ENCODE measurements around the gene AURKAIP1.

AURKAIP1 gene

DNA sequence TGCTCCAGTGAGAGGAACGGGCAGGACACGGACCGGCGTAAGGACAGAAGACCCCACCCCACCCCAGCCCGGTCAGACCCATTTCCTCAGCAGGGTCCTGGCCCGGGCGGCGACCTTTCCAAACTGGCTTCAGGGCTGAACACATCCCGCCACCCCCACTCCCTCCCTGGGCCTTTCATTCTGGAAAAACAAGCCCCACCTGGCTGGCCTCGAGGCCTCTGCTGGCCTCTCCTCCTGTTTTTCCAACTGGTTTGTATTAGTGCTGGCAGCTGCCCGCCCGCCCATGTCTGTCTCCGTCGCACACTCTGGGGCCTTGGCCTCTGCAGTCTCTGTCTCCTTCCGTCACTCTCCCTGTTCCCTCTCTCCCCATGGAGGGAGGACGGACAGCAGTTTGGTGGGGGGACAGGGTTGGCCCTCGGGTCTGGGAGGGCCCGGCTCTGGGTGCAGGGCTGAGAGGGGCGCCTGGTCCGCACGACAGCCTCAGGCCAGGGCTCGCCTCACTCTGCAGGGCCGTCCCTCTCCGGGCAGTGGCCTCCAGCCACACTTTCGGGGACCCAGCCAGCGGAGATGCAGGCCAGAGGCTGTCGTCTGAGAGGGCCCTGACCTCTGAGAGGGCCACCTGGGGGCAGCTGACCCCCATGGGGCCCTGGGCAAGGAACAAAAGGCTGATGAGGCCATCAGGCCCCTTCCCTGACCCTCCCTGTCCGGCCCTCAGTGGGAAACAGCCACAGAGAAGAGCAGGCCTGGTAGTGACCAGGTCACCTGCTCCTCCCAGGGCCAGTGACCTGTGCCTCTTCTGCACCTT, 15.1 kb downstream of the AURKAIP1 start:
- no peak for DNase-seq

DNA sequence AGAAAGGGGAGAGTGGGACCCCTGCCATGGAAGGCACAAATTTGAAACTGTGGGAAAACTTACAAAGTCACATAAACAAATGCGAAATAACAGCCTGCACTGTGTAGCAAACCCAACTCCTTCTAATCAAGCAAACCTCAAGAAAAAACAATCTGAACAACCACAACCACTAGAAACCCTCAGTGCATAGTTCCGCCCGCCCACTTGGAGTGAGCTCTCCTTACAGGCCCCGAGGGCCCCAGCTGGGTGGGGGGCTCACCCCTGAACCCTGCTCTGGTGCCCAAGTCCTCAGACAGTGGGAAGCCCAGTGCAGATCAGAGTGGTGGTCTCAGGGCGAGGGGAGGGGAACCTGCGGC, 15.7 kb downstream of the AURKAIP1 start:
- DNase-seq: no peak

DNA sequence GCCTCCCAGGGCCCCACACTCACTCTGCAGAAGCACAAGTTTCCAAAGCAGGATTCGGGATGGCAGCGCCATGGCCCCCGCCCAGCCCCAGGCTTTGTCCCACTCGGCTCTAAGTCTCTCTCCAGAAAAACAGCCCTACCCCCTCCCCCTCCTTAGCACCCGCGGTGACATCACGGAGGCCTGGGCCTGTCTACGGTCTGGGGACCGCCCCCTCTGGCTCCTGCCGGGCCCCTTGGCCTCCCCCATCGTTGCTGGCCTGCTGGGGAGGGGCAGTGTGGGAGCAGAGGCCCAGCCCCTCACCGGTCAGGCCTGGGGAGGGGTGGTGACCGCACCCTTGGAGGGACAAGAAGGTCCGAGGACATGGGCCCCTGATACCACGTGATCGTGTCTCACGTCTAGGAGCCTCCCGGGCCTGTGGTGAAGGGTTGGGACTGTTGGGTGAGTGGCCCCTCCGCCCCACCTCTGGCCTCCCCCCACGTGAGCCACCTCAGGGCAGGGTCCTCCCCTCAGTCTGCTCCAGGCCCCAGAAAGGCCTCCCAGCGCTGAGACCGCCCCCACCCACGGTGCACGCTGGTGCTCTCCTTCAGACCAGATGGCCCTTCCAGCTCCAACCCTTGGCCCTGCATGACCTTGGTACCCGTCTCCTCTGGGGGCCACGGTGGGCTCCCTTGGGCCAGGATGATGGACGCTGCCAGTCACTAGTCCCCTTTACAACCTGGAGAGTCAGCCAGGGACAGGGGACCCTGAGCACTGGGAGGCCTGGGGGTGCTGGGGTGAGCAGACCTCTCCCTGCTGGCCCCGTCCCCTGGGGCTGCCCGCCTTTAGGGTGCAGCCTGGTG, 16.4 kb downstream of the AURKAIP1 start, which contains the start of gene MXRA8:
Gene MXRA8, minus strand, starts transcription at position 123 of the 839 bp plus-strand sequence. Its CDS starts 51 bp downstream, at position 72.
- DNase-seq: no peak

DNA sequence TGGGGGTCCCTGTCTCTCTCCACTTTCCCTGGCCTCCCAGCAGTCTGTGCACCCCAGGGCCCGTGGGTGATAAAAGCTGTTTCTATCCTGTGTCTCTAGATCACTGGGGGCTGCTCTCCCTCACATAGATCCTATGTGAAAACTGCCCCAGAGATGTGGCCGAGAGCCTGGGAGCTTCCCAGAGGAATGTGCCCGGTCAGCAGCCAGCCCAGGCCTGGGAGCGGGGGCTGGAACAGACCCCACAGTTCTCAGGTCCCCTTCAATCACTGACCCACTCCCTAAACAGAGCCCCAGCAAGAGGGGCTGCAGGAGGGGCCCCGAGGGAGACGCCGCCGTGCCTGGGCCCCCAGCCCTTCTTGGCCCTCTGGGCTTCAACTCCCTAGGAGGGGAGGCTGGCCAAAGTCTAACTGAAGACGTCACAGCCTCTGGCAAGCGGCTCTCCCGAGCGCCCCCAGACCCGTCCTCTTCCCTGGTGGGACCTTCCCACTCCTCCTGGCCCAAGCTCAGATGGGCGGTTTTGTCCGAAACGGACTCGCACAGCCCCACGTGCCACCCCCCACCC, 17.1 kb downstream of the AURKAIP1 start:
- no peak for DNase-seq

DNA sequence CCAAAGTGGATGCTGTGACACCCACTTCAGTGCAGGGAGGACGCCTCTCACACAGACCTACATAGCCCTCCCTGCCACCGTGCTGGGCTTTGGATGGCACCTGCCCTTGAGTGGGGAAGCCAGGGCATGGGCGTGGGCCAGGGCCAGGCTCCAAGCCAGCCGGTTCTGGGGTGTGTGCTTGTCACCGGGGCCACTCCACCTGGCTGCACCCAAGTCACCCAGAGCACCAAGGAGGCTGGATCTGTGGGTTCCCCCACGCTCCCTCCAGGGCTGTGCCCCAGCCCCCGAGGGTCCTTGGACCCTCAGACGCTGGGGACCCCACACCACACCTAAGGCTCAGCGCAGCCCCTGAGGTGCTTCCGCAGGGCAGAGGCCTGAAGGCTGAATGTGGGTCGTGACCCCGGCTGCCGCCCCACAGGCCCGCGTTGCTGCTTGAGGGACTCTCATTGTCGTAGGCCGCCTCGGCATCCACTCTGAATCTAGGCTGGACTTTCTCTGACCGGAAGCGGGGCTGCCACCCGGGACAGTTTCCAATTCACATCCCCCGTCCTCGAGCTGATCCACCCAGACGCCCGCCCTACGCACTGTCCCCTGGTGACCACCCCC, 18.1 kb downstream of the AURKAIP1 start:
- no peak for DNase-seq

DNA sequence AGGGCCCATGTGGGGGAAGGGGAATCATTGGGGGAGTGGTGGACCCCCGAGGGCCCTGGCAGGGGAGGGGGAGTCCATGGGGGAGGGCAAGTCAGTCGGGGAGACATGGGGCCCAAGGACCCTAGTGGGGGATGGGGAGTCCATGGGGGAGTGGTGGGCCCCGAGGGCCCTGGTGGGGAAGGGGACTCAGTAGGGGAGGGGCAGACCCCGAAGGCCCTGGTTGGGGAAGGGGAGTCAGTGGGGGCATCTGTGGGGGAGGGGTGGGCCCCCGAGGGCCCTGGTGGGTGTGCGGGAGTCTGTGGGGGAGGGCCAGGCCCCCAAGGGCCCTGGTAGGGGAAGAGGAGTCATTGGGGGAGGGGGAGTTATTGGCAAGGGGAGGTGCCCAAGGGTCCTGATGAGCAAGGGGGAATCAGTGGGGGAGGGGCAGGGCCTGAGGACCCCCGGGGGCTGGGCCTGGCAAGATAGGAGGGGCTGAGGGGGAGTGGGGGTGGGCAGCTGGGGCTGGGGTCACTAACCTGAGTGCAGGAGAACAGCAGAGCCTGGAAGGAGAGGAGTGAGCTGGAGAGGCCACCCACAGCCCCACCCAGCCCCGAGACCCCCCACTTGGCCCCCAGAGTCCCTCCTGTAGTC, 18.7 kb downstream of the AURKAIP1 start:
- DNase-seq: no peak

DNA sequence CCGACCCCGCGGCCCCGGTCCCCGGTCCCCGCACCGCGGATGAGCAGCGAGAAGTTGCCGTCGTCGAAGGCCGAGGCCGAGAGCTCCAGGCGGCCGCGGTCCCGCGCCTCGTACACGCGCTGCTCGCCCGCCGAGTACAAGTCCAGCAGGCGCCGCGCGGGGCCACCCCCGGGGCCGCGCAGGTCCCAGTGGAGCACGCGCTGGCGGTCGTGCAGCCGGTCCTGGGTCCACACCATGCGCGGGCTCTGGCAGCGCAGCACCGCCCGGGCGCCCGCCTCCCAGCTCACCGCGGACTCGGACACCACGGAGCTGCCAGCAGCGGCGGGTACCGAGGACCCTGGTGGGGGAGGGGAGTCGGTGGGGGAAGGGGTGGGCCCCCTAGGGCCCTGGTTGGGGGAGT, 19.6 kb downstream of the AURKAIP1 start:
- DNase-seq: no peak

DNA sequence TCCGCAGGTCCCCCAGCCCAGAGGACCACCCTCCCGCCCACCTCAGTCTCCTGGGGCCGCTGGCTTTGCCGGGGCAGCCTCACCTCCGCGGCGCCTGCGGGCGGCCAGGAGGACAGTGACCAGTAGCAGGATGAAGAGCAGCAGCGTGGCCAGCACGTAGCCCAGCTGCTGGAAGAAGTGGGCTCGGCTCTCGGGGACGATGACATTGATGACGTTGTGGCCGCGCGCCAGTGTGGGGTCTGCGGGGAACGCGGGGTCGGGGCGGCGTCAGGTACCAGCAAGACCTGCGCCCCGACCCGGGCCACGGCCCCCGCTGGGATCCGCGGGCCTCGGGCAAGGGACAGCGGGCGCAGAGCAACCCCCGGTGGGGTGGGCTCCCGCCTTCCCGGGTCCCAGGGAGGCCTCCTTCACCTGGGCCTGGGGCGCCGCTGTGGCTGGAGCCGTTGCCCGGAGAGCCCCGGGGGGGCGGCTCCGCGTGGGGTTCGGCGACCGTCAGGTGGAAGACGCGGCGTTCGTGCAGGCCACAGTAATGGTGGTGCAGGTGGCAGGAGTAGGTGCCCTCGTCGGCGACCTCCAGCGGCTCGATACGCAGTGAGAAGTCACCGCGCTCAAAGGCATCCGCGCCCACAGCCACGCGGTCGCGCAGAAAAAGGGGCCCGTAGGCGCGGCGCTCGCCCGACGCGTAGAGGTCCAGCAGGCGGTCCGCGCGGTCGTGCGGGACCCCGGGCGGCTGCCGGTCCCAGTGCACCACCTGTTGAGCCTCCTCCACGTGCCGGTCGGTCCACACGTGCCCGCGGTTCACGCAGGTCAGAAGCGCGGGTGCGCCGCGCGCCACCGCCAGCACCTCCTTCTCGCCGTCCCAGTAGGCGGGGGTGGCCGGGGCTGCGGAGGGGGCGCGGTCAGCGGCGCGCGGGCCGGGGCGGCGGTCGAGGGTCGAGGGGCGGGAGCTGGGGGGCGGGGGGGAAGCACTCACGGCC, 20.4 kb downstream of the AURKAIP1 start:
- DNase-seq: no peak

DNA sequence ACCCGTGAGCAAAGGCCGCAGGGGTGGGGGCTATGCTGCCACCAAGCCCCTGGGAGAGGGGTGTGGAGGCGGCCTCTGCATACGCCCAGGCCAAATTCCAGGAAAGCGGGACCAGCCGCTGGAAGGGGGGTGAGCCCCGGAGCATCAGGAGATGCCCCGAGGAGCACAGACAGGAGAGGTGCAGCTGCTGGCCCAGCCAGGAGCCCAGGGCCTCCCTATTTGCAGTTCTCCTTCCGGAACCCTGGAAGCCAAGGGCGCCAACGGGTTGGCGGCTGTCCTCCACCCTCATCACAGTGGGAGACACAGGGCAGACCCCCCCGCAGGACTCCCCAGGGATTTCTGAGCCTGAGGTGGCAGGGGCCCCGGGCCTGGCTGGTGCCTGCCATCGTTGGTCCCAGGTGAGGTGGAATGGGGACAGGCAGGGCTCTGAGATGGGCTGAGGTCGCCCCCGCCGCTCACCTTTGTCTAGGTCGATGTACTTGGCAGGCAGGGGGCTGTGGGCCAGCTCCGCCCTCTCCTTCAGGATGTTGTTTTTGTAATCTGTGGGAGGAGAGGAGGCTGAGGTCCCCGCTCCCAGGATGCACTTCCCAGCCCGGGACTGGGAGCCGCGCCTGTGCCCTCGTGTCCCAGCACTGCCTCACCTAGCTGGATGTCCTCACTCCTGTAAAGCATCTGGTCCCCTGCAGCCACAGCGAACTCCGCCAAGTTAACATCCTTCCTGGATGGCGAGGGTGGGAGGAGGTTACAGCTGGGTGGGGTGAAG, 21.4 kb downstream of the AURKAIP1 start:
- no peak for DNase-seq

DNA sequence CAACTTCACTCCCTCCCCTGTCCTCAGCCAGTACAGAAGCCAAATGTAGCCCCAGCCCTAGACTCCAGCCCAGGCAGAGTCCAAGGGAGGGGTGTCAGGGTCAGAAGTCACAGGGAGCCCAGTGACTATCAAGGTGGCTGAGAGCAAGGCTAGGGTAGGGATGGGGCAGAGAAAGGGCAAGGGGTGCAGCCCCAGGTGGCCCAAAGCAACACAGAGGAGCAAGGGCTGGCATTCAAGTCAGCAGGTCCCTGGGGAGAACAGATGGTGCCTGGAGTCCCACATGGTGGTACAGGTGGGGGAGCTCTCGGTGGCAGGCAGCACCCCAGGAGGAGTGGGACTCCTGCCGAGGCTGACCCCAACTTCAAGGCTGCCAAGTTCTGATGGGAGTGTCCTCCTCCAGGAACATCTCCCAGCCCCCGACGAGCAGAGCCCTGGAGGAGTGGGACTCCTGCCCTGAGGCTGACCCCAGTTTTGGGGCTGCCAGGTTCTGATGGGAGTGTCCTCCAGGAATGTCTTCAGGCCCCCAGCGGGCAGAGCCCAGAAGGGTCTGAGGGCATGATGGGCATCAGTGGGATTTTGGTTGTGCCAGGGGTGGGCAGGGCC, 22.1 kb downstream of the AURKAIP1 start:
- DNase-seq: no peak

DNA sequence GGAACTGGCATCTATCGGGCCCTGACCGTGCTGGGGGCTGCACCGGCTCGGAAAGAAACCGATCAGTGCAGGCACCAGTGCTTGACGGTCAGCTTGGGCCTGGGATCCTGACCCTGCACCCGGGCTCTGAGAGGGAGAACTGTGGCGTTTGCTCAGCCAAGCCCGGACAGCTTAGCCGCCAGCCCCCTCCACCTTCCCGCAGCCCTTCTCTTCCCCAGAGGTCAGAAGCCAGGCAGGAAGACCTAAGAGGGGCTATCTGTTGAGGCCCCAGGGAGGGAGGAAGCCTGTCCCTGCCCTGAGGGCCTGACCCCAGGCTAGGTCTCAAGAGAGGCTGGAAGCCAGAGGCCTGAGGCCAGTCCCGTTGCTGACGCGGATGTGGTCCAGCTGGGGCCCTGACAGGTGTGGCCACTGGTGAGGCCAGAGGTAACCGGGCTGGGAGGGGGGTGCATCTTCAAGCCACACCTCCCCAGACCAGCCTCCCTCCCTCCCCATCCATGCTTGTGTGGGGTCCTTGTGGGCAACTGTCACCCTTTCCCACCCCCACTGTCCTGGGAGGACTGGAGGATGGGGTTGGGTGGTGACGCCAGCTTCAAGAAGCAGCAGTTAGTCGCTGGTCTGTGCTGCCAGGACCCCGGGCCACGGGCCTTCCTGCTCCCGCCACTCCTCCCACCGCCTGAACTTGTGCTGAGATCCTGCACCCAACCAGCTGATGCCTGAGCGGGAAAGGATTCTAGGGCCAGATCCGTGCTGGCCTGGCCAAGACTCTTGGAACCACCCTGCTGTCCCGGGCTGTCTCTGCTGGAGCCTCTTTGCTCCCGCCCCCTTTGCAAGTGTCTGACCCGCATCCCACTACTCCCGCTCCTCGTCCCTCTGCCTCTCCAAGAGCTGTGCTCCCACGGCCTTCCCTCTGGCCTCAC, 23.2 kb downstream of the AURKAIP1 start:
- DNase-seq: no peak

DNA sequence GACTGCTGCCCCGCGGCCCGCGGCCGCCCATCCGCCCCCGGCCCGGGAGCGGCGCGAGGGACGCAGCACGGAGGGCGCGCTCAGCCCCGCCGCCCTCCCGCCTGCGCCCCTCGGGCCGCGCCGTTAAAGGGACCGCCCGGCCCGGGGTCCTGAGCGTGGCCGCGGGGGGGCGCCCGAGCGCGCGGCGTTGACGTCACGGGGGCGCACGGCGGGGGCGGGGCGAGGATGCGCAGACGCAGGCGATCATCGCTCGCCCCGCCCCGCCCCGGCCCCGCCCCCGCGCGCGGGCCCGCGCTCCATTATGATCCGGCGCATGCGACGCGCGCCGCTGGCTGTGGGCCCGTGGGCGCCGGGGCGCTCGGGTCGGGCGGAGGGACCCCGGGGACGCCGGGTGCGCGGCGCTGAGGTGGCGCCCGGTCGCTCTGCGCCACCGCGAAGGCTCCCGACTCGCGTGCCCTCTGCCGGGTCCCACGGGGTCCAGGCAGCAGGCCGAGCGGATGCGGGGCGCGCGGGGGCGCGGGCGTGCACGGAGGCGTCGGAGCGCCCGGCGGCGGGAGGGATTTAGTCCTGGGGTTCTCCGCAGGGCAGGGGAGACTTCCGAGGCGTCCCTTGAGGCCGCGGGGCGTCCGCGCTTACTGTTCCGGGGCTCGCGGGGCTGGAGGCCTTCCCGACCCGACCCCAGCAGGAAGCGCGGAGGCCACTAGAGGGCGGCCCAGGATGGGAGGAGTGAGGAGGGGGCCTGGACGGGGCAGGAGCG, 25.6 kb downstream of the AURKAIP1 start, which contains the start of gene DVL1:
Gene DVL1, minus strand, starts transcription at position 163 of the 757 bp plus-strand sequence. CDS start 353 bp downstream, outside the sequence.
- peak; percentile 22 to 46 for DNase-seq

DNA sequence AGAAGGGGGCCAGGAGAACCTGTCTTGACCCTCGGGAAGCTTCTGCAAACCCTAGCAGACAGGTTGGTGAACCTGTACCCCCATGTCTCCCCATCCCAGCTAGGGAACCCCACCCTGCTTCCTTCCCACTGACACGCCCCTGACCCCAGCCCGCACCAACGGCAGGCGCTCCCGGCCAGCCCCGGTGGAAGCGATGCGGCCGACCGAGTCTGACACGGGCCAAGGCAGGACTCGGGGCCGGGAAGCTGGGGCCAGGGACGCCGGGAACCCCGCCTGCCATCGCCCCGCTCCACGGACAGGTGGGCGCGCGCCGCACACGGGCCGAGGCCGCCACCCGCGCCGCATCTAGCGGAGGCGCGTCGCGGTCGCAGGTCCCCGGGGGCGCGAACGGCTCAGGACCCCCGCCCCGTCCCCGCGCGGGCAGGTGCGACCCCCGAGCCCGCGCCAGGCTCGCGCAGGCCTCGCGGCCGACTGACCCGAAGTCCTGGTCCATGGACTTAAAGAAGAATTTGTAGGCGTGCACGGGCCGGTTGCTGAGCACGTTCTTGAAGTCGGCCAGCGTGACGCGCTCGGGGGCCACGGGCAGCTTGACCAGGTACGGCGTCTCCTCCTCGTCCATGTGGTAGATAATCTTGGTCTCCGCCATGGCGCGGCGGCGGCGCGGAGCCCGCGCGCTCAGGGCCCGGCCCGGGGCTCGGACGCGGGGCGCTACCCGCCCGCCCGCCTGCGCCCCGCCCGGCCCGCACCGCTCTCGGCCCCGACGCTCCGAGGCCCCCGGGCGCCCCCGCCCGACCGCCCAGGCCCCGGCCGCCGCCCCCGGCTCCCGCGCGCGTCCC, 26.4 kb downstream of the AURKAIP1 start:
- no peak for DNase-seq

DNA sequence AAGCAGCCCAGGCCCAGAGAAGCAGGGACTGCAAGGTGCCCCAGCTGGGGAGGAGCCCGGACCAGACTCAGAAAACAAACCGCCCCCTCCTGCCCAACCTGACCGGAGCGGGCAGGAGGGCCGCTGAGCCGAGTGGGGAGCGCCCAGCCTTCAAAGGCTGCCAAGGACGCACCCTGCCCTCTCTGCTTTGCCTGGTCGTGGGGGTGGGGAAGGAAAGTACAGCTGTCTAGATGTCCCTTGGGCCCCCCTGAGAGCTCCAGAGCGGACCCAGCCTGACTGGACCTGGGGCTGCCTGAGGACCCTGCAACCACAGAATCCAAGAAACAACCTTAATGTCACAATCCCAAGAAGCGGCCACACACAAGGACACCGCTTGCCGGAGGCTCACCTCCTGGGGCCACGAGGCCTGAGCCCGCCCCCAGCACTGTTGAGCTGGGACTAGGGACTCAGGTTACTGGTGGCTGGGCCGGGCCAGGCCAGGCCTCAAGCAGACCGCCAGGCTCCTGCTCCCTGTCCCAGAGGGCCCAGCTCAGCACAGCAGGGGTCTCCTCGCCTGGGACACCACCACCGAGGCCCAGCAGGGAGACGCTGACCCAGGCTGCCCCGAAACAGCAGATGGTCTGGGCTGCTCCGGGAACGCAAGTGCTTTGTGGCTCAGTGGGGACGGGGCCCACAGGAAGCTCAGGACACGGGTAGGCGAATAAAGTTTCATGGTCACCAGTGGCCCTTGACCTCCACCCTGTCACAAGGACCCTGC, 27.2 kb downstream of the AURKAIP1 start:
- no peak for DNase-seq

DNA sequence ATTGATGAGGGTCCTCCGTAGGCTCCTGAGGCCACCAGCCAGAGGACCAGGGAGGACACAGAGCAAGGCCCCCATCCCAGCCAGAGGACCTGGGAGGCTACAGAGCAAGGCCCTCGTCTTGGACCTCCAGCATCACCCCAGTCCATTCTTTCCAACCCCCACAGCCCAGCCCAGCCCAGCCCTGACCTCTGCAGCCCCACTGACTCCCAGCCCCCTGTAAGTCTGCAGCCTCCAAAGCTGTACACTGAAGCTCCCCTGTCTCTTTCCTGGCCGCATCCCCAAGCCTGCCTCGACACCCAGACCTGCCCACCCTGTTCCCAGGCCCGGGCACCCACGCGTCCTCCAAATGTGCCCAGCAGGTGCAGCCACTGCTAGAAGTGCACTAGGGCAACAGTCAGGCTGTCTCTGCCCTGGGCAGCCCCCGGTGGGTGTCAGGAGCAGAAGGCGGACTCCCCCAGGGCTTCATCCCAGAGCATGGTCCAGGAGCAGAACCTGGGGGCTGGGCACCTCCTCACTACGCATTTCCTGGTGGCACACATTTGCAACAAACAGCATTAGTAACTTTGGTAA, 27.9 kb downstream of the AURKAIP1 start:
- DNase-seq: no peak

DNA sequence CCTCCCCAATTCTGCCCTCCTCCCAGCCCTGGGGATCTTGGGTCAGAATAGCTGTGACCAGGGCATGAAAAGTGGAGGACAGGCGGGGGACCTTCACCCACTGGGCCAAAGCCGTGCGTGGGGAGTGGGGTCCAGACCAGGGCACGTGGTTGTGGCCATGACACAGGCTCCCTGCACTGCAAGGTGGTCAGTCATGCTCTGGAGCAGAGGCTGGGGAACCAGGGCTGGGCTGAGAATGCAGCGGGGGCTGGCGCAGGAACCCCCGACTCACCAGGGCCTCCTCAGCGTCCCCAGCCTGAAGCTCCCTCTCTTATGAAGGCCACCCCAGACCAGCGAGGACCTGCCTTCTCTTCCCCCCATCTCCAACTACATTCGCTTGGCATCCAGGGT, 28.5 kb downstream of the AURKAIP1 start:
- no peak for DNase-seq

Measured in Kasumi-1 (cell line).